ENCODE results near the gene CYB5D1.

CYB5D1 gene

GRCh38 chr17:7833795-7834541 is 23.8 kb upstream of the CYB5D1 start, which contains the start of gene KDM6B:
Gene KDM6B (plus strand): TSS chr17:7834217. CDS start chr17:7845555, 11,338 bp downstream.
- DNase-seq: peak; percentile 85

- DNase-seq: peak; percentile 52
Observed at GRCh38 chr17:7834542-7834956, 23.3 kb upstream of the CYB5D1 start.

GRCh38 chr17:7834957-7835813 is 22.6 kb upstream of the CYB5D1 start:
- DNase-seq: peak; percentile 90

DNA sequence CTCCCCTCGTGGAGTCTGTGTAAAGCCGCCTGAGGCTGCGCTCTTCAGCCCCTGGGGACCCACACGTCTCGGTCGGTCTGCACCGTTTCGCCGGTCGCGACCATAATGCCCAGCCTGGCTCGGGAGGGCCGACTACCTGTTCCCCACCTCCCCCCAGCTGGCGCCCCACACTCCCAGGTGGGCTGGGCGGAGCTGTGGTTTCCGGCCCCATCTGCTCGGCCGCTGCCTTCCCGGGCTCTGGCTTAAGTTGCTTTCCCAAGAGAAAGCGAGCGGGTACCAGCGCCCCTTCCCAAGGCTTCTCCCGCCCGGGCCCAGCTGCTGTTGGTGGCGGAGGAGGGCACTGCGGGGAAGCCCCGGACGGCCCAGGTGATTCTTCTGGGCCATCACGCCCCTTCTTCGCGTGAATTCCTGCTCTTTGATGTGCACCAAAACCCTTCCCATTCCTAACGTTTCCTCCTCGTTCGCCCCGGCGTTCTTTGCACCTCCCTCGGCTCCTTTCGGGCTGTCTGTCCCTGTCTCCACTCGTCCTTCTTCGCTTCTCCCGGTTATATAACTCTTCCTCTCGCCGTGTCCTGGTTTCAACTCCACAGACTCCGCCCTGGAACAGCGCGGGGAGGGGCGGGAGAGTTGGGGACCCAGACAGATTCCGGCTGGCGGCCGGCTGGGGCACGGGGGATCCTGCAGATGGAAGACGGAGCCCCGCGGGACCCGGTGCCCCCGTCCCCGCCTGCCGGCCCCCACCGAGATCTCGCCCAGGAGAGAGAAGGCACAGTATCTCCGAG is 21.8 kb upstream of the CYB5D1 start:
- peak; percentile 49 for DNase-seq

DNA sequence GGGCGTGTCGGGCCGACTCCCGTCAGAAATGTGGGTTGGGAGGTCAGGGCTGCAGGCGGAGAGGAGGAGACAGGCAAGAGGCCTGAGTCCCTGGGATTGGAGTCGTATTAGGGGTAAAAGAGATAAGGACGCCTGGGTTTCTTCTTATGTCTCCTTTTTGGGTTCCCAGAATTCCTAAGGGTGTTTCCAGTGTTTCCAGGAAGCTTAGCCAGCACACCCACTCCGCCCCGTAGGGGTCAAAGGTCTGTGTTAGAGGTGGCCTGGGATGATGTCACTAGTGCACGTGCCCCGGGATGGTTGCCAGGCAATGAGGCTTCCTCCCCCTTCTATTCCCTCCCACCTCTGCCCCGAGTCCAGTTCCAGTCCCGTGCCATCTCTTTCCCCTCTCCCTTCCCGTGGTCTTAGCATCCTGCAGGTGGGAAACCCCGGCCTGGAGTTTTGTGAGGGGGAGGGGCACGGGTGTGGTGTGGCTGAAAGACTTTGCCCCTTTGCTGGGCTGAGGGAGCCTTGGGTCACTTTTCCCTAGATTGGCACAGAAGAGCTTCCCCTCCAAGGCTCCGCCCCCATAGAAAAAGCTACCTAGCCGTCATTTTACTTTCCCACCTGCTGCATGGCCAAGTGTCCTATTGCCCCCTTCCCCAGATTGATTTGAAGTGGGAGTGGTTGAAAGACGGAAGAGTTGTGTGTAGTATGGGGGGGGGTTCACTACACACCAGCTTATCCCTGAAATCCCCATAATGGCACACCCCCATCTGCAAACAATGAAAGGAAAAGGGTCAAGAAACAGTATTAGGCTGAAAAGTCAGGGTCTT is 21.0 kb upstream of the CYB5D1 start:
- DNase-seq: peak; percentile 65

- no peak for DNase-seq
Observed at GRCh38 chr17:7837408-7838088, 20.3 kb upstream of the CYB5D1 start.

DNA sequence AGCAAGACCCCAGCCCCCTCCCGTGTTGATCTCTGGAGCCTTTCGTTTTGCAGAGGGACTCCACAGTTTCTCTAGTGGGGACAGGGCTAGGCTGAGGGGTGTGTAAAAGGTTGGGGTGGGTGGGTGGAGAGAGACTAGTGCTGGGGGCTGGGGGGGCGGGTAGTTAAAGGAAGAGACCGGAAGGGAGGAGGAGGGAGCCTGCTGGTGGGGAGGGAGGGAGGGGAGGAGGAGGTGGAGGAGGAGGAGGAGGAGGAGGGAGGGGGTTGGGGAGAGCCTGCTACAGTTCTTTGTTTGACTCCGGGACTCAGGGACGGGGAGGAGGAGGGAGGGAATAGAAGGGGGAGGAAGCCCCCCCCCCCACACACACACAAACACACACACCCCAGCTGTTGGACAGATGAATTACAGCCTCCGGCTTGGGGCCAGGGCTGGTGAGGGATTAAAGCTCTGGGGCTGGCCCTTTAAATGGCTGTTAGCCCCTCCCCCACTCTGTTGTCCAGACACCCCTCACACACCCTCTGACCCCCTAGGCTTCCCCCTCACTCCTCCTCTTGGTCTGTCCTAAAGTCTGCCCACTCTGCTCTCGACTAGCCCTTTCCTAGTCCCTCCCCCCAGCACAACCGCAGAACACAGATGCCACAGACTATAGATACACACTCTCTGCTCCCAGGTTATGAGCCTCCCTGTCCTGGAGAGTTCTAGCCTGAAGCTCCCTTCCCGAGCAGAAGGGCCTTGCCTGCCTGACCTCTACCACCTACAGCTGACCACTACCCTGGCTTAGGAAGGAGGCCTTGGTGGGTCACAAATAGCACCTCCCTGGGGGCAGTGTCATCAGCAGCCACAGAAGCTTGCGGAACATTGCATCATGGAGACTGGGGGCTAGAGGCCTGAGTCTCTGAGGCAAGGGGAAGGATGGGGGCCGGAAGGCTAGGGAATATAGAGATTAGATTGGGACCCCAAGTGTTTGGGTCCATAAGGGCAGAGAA is 19.4 kb upstream of the CYB5D1 start:
- DNase-seq: no peak

DNA sequence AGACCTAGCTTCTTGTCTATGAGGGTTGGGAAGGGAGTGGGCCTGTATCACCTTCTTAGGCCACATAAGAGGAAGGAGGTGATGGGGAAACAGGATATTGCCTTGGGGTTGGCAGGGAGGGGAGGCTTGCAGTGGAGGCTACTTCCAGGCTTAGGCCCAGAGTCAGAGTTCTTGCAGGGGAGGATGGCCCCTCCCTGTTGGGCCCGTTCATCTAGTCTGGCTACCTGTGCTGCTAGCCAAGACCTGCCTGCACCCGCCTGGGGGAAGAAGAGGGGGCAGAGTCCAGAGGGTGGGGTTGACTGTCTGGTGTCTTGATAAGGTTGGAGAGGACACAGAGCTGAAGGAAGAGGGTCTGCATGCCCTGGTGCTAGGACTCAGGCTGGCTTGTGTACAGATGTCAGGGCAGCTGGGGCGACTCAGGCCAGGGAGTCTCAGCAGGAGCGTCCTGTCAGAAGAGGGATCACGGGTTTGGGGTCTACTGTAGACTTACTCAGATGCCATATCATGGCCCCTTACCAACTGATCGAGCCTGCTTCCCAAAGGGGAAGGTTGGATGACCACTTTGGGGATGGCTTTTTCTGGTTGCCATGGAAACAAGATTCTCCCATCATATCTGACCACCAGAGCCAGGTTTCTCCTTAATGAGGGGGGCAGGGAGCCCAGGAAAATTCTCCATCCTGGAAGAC is 18.5 kb upstream of the CYB5D1 start:
- no peak for DNase-seq

- no peak for DNase-seq
Observed at GRCh38 chr17:7839876-7840261, 17.9 kb upstream of the CYB5D1 start.

GRCh38 chr17:7840441-7840840 is 17.4 kb upstream of the CYB5D1 start:
- no peak for DNase-seq

- no peak for DNase-seq
Observed at GRCh38 chr17:7840875-7841274, 16.9 kb upstream of the CYB5D1 start.

DNA sequence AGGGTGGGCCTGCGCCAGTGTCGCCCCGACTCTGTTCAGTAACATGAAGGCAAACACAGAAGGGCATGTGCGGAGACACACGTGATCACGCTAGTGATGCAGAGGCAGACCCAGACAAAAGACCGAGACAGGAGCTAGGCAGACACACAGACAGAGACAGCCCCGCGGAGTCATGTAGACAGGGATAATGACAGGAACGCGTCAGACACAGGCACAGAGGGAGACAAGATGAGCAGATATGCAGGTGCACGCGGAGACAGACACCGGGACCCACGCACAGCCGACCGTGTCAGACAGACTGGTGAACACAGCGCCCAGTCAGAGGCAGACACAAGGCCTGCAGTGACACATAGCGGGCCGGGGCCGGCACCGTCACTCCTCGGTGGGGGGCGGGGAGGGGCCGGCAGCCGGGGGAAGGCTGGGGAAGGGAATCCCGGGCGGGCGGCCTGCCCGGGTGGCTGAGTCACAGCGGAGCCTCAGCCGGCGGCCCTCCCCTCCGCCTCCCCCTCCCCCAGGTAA is 16.3 kb upstream of the CYB5D1 start:
- DNase-seq: peak; percentile 95

- DNase-seq: peak; percentile 80
Observed at GRCh38 chr17:7841915-7842379, 15.9 kb upstream of the CYB5D1 start.

DNA sequence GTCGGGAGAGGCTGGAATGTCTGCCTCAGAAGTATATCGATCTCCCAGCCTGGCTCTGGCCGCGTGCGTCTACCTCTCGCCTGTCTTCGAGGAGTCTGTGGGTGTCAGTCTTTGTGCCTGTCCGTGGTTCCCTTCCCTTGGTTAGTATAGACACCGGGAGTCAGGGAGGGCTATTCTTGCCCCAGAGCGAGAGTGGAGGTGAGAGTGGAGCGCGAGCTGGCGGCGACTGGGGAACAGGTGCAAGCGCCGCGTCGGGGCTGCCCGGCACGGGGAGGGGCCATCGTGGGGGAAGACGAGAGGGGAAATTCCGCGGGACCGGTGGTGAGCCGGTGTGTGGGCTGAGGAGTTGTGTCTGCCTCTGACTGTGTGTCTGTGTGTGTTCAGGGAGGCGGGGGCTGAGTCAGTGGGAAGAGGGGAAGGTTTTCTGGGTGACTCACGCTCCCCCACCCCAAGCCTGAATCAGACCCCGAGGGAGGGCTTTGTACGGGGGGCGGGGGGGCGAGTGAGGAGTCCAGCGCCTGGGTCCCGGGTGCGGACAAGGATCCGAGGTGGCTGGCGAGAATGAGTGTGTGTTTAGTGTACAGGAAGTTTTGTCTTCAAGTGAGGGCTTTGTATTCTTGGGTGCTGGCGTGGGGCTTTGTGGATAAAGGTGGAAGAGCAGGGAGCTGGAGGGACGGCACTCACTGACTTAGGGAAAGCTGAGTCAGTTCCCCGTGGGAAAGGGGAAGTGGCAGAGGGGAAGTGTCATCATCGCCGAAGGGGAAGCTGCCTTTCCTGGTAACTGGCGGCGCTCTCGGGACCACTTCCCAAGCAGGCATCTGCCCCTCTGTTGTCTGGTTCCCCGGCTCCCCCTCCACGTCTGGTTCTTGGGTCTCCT is 15.2 kb upstream of the CYB5D1 start:
- peak; percentile 97 for DNase-seq

DNA sequence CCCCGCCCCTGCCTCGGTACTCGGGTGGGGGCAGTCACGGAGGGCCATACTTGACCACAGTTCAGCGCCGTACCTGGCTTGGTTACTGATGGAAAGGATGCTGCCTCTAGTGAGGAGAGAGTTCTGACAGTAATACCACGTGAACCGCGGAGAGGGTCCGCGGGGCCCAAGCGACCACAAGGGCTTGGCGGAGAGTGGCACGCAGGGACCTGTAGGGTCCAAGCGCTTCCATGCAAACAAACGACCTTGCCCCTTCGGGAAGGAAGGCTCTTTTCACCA is 14.6 kb upstream of the CYB5D1 start:
- DNase-seq: no peak

DNA sequence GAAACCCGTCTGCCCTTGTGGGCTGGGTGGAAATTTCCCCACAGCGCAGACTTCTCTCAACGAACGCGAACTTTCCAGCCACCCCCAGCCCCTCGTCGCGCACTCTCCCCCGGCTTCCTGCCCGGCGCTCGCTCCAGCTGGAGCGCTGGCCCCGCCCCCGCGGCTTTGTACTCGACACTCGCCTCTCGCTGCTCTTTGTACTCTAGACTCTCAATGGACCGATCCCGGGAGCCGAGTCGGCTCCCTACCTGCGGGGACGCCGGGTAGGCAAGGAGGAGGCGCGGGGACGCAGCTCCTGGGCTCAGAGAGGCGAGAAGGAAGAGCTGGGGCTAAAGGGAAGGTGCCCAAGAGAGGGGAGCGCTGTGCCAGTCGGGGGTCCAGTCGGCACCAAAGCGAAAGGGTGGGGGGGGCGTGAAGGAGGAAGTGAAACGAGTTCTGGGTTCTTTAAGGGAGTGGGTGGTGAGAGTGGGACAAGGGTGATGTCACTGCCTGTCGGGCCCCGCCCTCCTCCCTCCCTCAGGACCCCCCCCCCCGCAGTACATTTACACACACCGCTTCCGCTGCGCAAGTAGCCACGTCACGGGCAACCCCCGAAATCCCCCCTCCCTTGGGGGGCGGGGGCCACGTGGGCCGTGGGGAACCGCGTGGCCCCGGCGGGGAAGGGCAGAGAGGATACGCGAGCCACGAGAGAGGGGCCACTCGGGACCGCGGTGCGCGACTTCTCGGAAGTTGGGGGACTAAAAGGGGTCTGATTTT is 14.1 kb upstream of the CYB5D1 start:
- DNase-seq: peak; percentile 91

GRCh38 chr17:7844292-7845154 is 13.3 kb upstream of the CYB5D1 start:
- peak; percentile 73 for DNase-seq
